AG10803 (cell line): ENCODE data around the gene MITD1.

Experiments
- DNase-seq: peaks from one replicate; pipeline ENCODE4 v3.0.0; 2010; ENCODE audit warnings: low read depth
- H3K4me3 ChIP-seq: 2 replicates; pipeline ENCODE4 v1.5.1; 2011; ENCODE audit warnings: mild to moderate bottlenecking, low read length, control low read depth
- TF ChIP-seq, protein P1 (sequence below): conservative IDR thresholded peaks from 2 replicates; pipeline ENCODE4 v1.5.1; 2011; ENCODE audit warnings: mild to moderate bottlenecking, low read length, control low read depth, inconsistent platforms

MITD1 gene

DNA sequence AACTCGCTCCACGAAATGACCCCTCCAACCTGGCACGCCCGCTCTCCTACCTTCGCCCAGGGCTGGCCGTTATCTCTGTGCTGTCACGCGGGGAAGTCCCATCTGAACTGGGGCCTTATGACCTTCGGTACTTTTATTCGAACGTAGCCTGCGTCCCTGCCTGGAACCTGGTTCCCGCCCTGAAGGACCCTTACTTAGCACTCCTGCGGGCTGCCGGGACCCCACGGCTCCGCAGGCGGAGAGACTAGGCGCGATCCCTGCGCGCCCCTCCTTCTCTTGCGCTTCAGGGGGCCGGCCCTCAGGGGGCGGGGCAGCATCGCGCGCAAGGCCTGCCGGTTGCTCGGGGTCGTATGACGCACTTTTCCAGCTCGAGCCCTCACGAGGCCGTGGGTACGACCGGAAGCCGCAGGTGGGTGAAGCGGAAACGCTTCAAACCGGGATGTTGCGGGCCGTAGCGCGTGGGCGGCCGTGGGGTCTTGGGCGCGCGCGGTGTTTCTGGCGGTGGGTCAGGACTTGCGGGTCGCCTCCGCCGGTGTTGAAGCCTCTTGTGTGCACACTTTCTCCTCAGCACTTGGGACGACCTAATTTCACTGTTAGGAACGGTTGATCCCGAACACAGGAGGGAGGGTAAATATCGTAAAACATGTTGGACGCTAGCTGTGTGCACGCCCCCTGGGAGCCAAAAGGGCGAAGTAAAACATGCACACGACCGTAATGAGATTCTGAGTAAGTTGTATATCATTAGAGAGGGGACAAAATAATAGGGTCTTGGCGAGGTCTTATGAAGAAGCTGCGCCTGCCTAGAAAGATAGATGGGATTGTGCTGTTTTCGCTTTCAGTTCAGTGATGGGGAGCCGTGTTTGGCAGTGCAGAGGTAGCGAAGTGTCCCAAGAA lies 26.0 kb downstream of the MITD1 start, which contains the start of the genes LIPT1 and TSGA10:
Gene LIPT1, plus strand, starts transcription at position 325 of the 894 bp plus-strand sequence. CDS start 6,991 bp downstream, outside the sequence.
Gene TSGA10, minus strand, starts transcription at position 300 of the 894 bp plus-strand sequence. CDS start 45,503 bp downstream, outside the sequence.
- DNase-seq = peak; percentile 84
- peak within 1 kb of the TSS; percentile 91 for H3K4me3 ChIP-seq
- TF ChIP-seq, protein P1, sequence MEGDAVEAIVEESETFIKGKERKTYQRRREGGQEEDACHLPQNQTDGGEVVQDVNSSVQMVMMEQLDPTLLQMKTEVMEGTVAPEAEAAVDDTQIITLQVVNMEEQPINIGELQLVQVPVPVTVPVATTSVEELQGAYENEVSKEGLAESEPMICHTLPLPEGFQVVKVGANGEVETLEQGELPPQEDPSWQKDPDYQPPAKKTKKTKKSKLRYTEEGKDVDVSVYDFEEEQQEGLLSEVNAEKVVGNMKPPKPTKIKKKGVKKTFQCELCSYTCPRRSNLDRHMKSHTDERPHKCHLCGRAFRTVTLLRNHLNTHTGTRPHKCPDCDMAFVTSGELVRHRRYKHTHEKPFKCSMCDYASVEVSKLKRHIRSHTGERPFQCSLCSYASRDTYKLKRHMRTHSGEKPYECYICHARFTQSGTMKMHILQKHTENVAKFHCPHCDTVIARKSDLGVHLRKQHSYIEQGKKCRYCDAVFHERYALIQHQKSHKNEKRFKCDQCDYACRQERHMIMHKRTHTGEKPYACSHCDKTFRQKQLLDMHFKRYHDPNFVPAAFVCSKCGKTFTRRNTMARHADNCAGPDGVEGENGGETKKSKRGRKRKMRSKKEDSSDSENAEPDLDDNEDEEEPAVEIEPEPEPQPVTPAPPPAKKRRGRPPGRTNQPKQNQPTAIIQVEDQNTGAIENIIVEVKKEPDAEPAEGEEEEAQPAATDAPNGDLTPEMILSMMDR = peak; percentile 24

DNA sequence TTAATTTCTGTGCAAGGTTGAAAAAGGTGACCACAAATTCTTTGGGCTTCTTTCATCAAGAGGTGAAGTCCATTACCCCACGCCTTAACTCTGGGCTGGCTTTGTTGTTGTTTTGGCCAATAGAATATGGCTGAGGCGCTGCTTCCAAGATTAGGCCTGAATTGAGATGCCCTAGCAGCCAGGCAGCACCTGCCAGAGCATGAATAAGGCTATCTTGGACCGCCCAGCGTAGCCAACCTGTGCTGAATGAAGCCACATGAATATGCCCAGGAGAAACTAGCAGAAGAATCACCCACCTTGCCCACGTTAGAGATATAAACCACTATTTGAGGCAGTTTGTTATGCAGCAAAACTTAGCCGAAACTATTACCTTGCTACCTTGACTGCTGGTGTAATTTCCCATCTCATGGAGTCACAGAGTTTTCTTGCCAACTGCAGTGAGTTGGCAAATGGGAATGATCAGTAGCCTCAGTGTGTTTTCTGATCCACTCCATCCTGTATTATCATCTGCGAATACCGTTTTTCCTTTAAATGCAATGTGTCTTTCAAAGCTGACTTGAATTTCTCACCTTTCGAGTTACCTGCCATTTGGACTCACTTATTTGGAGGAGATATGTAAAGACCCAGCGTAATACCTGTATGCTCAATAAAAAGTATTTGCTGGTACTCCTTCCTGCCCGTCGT lies 26.8 kb downstream of the MITD1 start:
- DNase-seq = peak; percentile 11
- TF ChIP-seq, protein P1 = no peak
- H3K4me3 ChIP-seq = peak overlapping the region; percentile 91

DNA sequence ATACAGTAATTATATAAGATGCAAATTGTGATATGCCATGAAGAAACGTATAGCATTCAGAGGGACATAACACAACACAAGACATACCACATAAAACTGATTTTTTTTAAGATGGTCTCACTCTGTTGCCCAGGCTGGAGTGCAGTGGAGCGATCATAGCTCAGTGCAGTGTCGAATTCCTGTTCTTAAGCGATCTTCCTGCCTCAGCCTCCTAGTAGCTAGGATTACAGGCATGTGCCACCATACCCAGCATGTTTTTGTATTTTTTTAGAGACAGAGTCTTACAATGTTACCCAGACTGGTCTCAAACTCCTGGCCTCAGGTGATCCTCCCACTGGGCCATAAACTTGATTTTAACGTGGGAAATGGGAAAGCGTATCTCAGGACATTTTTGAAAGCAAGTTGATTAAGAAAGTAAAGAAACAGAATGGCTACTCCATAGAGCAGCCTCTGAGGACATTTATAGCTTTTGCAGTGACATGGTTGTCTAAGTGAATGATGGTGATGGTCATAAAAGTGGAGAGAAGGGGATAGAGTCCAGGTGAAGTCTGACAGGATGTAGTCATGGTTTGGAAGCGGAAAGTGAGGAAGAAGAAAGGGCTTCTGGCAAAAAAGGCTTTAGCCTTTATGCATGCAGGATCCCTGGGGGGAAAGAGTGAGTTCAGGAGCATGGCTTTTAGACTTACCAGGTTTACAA lies 28.5 kb downstream of the MITD1 start:
- TF ChIP-seq, protein P1 = no peak
- DNase-seq = no peak

DNA sequence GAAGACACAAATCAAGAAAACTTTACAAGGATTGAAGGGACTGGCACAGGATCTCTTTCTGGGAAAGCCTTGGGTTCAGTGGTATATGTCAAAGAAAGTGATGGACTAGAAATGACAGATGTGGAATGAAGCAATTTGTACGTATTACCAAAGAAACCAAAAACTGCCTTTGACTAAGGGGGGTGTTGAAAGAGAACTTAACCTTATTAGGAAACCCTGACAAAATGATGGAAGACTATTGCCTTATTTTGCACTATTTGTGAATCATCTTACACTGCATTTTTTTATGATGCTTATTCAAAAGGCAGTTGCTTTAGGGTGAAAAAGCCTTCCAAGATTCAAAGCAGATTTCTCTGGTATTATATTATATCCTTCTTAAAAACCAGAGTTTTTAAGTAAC lies 30.2 kb downstream of the MITD1 start:
- no peak overlapping the region for H3K4me3 ChIP-seq
- TF ChIP-seq, protein P1 = no peak
- peak; percentile 42 for DNase-seq

More for the DNA sequence above, 28.5 kb downstream of the MITD1 start:
- no peak overlapping the region for H3K4me3 ChIP-seq

DNA sequence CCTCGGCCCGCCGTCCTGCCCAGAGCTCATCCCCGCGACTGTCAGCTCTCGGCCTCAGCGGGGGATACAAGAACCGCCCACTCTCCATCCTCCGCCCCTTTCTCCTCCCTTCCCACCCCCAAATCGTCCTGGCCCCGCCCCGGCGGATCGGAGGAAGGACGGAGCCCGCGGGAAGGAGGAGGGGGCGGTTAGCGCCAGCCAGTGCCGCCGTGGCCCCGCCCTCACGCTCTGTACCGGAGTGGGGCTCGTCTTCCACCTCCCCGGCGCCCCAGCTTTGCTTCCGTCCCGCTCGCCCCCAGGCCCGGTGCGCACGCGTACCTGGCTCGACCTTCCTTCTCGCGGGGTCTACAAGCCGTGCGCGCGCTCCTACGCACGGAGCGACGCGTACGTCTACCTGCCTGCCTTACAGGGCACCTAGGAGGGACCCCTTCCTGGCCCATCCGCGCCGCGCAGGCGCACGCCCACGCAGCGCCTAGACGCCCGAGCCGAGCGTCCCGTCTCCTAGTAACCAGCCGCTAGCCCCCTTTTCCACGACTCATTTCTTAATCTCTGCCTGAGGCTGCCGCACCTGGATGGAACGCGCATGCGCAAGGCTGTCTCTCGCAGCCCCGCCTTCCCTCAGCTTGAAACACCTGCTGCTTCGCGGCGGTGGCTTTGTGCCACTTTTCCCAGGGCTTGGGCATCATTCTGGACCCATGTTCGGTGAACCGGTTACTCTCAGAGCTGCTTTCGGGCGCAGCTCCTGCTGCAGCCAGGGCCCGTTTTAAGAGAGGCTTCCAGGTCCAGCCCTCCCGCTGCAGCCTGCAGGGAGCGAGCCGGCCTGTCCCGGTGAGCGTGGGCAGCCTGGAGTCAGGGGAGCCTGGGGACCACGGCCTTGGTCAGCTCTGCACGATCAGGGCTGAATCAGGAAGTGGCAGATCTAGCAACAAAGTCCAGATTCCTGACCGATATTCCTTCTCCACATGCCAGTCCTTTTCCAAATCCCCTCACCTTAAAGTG lies 39.4 kb downstream of the MITD1 start, which contains the start of gene C2orf15:
Gene C2orf15, plus strand, starts transcription at position 598 of the 999 bp plus-strand sequence. CDS start 8,852 bp downstream, outside the sequence.
- DNase-seq = peak; percentile 58
- TF ChIP-seq, protein P1 = no peak
- peak within 1 kb of the TSS; percentile 84 for H3K4me3 ChIP-seq

DNA sequence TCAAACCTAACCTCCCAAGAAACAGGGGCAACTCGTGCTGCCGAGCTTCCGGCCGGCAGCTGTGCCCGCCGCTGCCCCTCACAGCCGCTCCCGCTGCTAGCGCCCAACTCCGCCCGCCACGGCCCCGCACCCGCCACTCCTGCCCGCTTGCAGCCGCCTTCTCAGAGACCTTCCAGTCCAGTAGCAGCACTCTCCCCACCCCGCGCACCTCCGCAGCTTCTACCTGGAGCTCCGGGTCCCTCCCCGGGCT lies 40.1 kb downstream of the MITD1 start:
- TF ChIP-seq, protein P1 = no peak
- peak overlapping the region; percentile 84 for H3K4me3 ChIP-seq
- DNase-seq = no peak
